Epidermal melanocyte (primary cell): ENCODE results near the gene GLYR1.
"Not testable (repeated sequence)": the region's sequence is repeated elsewhere in the genome, so short reads cannot be mapped to it uniquely, and the experiment has no call there.

Experiments
- DNase-seq: peaks from one replicate; pipeline ENCODE4 v3.0.0; 2011; ENCODE audit warnings: low spot score; ENCODE audit not compliant: insufficient read length

GLYR1 gene

DNA sequence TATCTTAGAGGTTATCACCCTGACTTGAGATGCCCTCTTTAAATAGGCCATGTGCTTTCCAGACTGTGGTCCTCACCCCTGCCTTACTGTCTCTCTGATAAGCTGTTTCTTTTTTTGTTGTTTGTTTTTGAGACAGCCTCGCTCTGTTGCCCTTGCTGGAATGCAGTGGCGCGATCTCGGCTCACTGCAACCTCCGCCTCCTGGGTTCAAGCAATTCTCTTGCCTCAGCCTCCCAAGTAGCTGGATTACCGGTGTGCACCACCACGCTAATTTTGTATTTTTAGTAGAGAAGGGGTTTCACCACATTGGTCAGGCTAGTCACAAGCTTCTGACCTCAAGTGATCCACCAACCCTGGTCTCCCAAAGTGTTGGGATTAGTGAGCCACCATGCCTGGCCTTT is 58.2 kb downstream of the GLYR1 start:
- DNase-seq: no peak

DNA sequence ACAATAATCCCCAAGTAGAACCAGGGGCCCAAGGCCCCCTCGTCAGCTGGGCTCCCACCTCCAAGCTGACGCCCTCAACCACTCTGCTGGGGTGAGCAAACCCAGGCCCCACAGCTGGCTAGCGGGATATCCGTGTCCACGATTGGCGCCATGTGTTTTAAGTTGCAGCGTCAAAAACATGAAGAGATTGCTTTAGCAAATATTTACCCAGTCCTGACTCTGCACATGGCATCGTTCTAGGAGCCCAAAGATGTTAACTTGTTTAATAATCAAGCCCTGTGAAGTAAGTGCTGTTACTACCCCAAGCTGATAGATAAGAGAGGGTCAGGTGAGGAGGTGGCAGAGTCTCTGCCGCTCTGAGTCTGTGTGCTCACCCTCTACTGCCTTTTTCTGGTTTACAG is 58.6 kb downstream of the GLYR1 start:
- no peak for DNase-seq

DNA sequence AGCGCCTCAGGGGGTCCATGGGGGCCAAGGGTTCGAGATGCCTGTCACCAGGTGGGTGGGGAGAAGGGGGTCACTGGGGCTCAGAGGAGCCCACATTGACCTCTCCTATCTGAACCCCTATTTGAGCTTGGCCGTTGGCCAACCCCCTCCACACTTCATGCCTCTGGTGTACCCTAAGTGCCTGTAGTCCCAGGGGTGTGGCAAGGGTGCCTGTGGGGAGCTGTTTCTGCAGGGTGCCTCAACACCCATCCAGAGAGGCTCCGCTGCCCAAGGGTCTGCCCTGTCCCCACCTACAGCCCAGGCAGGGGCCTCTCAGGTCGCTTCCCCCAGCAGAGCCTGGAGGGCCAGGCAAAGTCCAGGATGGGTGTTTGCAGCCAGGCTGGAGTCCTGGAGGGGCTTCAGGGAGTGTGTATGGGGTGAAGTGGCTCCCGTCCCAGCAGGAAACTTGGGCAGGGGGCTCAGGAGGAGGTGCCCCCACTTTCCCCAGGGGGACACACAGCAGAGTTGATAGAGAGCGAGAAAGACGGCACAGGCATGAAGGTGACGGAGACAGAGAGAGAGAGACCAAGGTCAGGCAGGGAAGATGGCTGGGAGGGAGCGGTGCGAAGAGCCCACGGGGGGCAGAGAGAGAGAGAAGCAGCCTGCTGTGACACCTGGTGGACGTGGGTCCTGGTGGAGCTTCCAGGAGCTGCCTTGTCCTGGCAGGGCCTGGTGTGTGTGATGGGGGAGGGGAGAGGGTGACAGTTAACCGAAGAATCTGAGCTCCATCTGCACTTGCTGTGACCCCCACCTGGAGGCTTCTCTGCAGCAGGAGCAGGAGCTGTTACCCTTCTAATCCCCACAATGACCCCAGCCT is 59.2 kb downstream of the GLYR1 start, which contains the start of gene SEPTIN12:
SEPTIN12 (minus strand) TSS at position 719 of the 856 bp plus-strand sequence; CDS start at position 19, 700 bp downstream.
- DNase-seq: no peak

DNA sequence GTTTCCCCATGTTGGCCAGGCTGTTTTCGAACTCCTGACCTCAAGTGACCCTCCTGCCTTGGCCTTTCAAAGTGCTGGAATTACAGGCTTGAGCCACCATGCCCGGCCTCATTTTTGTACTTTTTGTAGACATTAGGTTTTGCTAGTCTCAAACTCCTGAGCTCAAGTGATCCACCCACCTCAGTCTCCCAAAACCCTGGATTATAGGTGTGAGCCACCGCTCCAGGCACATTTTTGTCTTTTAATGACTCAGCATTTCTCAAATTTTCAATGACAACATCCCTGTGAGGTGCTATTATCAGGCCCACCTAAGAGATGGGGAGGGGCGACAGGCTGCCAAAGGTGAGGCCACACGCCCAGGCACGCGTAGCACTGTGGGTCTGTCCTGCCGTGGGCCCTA is 60.0 kb downstream of the GLYR1 start:
- DNase-seq: no peak

DNA sequence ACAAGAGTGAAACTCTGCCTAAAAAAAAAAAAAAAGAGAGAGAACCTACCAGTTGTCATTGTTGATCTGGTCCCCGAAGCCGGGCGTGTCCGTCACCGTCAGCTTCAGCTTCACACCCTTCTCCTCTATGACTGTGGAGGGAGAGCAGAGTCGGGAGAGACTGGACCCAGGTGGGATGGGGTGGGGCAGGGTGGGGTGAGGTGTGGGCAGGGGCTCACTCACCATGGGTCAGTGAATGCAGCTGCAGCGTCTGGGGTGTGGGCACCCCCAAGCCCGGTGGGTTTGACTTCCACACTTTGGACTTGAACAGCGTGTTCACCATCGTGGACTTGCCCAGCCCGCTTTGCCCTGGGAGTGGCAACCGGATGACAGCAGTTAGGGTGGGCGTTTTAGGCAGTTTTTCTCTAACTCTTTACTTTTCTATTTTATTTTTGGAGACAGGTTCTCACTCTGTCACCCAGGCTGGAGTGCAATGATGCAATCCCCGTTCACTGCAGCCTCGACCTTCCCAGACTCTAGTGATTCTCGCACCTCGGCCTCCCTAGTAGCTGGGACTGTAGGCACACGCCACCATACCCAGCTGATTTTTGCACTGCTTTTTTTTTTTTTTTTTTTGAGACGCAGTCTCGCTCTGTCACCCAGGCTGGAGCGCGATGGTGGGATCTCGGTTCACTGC is 61.2 kb downstream of the GLYR1 start:
- no peak for DNase-seq

DNA sequence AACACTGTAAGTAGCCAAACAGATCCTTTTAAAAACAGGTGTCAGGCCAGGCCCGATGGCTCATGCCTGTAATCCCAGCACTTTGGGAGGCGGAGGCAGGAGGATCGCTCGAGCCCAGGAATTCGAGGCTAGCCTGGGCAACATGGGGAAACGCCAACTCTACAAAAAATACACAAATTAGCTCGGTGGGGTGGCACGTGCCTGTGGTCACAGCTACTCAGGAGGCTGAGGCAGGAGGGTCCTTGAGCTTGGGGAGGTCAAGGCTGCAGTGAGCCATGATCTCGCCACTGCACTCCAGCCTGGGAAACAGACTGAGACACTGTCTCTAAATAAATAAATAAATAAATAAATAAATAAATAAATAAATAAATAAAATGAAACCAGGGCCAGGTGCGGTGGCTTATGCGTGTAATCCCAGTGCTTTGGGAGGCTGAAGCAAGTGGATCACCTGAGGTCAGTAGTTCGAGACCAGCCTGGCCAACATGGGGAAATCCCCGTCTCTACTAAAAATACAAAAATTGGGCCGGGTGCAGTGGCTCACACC is 62.6 kb downstream of the GLYR1 start:
- not testable (repeated sequence) for DNase-seq

DNA sequence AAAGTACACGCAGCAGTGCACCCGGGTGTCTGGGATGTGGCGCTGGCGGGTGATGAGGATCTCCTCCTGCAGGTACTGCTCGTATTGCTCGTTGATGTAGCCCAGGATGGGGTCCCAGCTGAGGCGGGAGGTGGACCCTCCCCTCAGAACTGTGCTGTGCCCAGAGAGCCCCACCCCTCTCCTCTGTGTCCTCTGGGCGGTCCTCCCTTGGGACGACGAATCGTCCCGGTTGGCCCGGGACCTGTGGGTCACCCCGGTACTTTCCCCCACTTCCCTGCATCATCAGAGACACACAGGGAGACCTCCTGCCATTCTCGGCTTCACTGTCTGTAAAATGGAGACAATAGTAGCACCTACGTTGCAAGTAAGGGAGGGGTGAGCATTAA is 63.1 kb downstream of the GLYR1 start:
- no peak for DNase-seq

DNA sequence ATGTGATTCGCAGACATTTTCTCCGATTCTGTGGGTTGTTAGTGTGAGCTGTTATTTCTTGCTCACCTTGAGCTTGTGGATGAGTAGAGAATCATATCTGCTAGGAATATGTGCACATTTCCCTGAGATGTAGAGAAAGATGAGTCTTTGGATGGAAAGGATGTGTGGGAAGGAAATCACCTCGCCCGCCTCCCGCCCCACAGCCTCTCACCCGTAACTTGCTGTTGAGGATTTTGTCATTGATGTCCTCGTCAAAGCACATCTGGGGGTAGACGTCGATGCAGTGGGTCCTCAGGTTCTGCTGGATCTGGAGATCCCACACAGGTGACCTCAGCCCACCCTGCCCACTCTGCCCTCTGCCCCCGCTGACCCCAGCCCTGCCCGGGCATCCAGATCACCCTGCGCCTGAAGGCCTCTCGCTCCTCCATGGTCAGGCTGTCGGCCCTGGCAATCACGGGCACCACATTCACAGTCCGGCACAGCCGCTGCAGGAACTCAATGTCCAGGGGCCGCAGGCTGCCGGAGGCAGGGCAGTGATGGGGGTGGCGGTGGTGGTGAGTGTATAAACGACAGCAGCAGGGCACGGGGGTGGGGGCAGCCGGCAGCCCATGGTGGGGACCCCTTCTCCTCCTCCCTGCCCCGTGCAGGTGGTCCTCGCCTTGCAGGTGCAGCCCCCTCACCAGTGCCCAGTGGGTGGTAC is 63.7 kb downstream of the GLYR1 start:
- no peak for DNase-seq

DNA sequence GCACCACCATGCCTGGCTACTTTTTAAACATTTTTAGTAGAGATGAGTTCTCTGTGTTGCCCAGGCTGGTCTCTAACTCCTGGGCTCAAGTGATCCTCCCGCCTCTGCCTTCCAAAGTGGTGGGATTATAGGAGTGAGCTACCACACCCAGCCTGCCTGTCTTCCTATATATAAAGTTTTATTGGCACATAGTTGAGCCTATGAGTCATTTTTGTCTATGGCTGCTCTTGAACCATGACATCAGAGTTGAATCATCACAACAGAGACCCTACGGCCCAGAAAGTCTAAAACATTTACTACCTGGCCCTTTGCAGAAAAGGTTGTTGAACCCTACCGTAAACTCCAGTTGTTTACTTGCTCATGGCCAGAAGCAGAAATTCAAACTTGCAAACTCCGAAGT is 66.9 kb downstream of the GLYR1 start:
- DNase-seq: no peak

DNA sequence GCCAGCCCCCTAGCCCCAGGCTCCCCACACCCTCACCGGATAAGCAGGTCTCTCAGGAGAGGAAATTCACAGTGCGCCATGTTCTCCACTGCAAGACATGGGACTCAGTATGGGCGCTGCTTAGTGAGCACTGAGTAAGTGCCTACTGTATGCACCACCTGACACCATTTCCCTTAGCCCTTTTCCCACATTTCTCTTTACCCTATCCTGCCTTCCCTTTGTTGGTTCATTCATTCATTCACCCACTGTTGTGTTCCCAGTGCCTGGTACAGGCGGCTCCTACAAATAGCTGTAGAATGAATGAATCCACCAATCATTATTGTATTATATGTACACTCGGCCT is 69.1 kb downstream of the GLYR1 start:
- DNase-seq: no peak

DNA sequence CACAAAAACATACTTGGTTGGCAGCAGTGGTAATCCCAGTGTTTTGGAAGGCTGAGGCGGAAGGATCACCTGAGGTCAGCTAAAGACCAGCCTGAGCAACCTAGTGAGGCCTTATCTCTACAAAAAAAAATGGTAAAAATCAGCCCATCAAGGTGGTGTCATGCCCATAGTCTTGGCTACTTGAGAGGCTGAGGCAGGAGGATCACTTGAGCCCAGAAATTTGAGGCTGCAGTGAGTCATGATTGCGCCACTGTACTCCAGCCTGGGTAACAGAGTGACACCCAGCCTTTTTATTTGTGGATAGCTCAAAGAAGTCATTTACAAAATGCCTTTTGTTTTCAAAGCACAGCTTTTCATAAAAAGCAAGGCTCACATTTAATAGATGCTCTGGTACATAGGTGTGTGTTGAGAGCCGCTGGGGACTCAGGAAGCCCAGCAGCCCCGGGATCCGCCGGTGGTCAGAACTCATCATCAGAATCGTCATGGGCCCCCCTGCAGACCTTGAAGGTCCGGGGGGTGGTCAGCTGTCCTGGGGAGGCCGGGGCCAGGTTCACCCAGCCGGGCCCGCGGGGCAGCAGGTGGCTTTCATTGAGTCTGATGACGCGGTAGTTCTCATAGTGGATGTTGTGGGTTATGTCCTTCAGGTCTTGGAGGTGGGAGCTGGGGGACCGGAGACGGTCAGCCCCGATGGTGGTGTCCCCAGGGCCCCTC is 69.6 kb downstream of the GLYR1 start:
- no peak for DNase-seq

DNA sequence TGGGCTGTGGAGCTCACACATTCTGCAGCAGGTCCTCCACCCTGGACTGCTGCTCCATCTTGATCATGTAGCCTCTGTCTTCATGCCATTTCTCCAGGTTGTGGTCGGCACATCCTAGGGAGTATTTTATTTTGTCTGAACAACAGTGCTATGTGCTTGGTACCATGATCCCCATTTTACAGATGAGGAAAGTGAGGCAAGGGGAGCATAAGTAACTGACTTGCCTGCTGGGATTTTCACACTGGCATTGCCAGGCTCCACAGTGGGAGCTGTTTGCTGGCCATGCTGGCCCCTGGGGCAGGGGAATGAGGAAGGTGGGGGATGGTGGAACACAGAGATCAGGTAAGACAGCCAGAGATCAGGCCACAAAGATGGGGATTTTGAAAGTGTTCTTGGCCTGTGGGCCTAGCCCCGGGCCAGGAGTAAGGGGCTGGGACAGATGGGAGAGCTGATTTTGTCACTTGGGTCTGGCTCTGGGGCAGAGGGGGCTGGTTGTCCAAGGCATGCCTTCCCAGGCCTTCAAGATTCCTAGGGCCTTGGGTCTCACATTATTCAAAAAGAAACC is 70.9 kb downstream of the GLYR1 start:
- no peak for DNase-seq

DNA sequence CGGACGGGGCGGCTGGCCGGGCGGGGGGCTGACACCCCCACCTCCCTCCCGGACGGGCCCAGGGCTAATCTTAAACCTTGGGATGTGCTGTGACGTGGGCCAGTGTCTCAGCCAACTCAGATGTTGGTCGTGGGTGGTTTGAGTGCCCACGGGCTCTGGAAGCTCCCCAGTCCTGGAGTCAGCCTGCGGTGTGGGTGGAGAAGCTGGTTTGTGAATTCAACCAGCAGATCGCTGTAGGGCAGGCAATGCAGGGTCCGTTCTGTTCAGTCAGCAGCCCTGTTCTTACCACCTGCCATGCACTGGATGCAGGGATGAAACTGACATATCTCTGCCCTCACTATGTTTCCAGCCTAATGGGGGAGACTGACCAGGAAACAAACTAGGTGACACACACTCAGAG is 72.1 kb downstream of the GLYR1 start:
- no peak for DNase-seq

DNA sequence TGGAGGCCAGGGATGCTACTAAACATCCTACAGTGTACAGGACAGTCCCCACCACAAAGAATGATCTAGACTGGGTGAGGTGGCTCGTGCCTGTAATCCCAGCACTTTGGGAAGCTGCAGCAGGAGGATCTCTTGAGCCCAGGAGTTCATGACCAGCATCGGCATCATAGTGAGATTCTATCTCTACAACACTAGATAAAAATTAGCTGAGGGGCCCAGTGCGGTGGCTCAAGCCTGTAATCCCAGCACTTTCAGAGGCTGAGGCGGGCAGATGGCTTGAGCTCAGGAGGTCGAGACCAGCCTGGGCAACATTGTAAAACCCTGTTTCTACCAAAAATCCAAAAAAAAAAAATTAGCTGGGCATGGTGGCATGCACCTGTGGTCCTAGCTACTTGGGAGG is 74.7 kb downstream of the GLYR1 start:
- no peak for DNase-seq

DNA sequence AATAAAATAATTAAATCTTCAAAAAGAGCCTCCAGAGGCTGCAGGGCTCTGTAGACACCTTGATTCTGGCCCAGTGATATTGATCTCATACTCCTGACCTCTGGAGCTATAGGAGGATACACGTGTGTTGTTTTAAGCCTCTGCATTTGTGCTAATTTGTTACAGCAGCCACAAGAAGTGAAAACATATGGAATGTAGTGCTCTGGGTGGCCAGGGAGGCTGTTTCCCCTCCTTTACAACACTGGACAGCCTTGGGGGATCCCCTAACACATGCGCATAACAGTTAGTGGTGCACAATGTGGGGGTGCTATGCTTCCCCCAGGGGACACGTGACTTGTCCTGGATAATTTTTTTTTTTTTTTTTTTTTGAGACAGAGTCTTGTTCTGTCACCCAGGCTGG is 75.4 kb downstream of the GLYR1 start:
- no peak for DNase-seq

DNA sequence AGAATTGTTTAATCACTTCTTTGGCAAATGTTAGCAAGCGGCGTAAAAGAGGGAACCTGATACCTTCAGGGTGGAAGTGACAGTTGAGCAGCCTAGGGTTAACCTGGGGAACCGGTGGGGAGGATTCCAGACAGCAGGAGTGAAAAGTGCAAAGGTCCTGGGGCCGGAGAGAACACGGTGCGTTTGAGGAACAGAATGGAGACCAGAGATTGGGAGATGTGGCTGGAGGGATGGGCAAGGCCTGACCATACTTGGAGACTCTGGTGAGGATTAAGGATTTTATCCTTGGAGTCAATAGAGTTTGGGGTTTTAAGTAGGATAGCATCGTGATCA is 77.8 kb downstream of the GLYR1 start:
- DNase-seq: no peak

DNA sequence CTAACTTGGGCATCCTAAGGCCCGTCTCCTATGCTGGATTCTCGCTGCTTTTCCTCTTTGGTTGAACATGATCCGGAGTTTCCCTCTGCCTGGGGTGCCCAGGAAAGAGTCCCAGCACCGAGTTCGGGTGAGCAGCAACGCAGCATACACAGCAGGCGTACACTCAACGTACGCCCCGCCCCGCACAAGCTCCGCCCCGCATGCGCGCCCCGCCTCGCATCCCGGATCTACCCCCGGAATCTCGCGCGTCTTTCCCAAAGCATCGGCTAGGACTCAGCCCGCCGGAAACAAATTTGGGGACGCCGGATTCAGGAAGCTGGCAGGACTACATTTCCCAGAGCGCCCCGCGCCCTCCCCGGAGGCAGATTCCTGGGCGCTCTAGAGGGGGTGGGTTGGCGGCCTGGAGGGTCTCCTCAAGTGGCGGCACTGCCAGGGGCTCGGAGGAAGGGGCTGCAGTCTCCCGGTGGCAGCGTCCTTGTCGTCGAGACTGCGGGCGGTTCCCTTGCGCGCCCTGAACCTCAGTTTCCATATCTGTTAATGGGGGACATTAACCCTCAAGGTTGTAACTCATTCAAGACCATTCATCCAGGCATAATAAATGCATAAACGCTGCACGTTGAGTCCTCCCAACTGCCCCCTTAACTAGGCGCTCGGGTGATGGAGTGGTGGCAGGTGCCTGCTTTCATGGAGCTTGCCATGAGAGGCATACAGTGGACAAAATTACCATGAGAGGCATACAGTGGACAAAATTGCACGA is 78.4 kb downstream of the GLYR1 start:
- peak; percentile 96 for DNase-seq

DNA sequence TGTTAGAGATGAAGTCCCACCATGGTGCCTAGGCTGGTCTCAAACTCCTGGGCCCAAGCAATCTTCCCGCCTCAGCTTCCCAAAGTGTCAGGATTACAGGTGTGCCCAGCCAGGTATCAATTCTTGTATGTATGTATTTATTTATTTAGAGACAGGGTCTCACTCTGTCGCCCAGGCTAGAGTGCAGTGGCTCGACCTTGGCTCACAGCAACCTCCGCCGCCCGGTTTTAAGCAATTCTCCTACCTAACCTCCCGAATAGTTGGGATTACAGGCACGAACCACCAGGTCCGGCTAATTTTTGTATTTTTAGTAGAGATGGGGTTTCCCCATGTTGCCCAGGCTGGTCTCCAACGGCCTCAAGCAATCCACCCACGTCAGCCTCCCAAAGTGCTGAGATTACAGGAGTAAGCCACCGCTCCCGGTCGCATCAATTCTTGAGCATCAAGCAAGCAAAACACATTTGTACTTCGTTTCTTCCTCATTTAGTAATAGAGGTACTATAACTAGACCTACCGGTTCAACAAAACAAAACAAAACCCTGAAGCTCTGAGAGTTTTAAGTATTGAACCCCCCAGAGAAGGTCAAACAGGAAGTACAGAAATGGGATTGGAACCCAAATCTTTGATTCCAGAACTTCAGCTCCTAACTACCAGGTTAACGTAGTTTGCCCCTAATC is 79.1 kb downstream of the GLYR1 start:
- no peak for DNase-seq

DNA sequence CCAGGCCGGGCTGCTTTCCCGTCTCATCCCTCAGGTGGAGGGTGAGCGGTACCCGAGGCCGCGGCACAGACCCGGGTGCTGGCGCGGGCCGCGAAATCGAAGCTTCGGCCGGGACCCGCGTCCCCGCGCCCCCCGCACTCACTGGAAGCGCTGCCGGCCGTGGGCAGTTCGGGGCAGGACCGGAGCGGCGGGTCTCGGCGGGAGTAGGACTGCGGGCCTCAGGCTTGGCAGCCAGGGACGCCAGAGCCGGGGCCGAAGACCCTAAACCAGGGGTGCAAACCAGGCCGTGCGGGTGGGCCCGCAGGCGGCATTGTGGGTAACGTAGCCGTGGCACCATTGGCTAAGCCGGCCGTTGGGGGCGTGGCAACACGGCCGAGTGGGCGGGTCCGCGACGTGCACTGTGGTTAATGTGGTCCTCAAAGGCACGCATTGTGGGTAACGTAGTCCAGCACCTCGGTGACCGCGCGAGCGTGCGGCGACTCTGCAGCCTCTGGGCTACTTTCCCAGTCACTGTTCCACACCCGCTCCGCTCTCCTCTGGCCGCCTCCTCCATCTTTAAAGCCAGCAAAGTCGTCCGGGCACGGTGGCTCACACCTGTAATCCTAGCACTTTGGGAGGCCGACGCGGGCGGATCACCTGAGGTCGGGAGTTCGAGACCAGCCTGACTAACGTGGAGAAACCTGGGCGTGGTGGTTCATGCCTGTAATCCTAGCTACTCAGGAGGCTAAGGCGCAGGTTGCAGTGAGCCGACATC is 80.0 kb downstream of the GLYR1 start, which contains the start of gene ZNF500:
ZNF500 (minus strand) TSS at position 288 of the 754 bp plus-strand sequence. CDS start 1,184 bp downstream, outside the sequence.
- peak; percentile 93 for DNase-seq
